Measurements from ENCODE around the gene DCTN3. TPM values are rescaled to one million over a fixed set of nuclear protein-coding genes. Genes with fewer than 3 reads are reported as not detected.

DCTN3 gene
- total RNA-seq, 1 donor from 2014 or later: 61.5 TPM

GRCh38 chr9:34575241-34575640 is 45.1 kb downstream of the DCTN3 start:
- no peak for DNase-seq (ENCODE audit: low spot score)

GRCh38 chr9:34574571-34574970 is 45.7 kb downstream of the DCTN3 start:
- DNase-seq (ENCODE audit: low spot score): no peak

- DNase-seq (ENCODE audit: low spot score): no peak
Observed at GRCh38 chr9:34573599-34574325, 46.5 kb downstream of the DCTN3 start.

GRCh38 chr9:34572628-34573027 is 47.7 kb downstream of the DCTN3 start:
- DNase-seq (ENCODE audit: low spot score): no peak

- no peak for DNase-seq (ENCODE audit: low spot score)
Observed at GRCh38 chr9:34572092-34572491, 48.2 kb downstream of the DCTN3 start.

GRCh38 chr9:34571481-34571810 is 48.8 kb downstream of the DCTN3 start:
- no peak for DNase-seq (ENCODE audit: low spot score)

GRCh38 chr9:34570809-34571480 is 49.4 kb downstream of the DCTN3 start:
- DNase-seq (ENCODE audit: low spot score): no peak

GRCh38 chr9:34570376-34570775 is 49.9 kb downstream of the DCTN3 start:
- no peak for DNase-seq (ENCODE audit: low spot score)

GRCh38 chr9:34568774-34569173 is 51.5 kb downstream of the DCTN3 start:
- no peak for DNase-seq (ENCODE audit: low spot score)

- no peak for DNase-seq (ENCODE audit: low spot score)
Observed at GRCh38 chr9:34568133-34568532, 52.2 kb downstream of the DCTN3 start.

GRCh38 chr9:34566972-34567371 is 53.3 kb downstream of the DCTN3 start:
- DNase-seq (ENCODE audit: low spot score): no peak

GRCh38 chr9:34566322-34566721 is 54.0 kb downstream of the DCTN3 start:
- no peak for DNase-seq (ENCODE audit: low spot score)

- DNase-seq (ENCODE audit: low spot score): no peak
Observed at GRCh38 chr9:34565856-34566255, 54.4 kb downstream of the DCTN3 start.

- no peak for DNase-seq (ENCODE audit: low spot score)
Observed at GRCh38 chr9:34564617-34565016, 55.7 kb downstream of the DCTN3 start.

Other genes with a start within 250 kb of the DCTN3 start
- gene MYORG, start 243.6 kb downstream of the DCTN3 start, total RNA-seq: 10.1 TPM
- gene FAM219A, start 161.9 kb downstream of the DCTN3 start, total RNA-seq: 53.9 TPM
- gene DNAI1, start 161.7 kb downstream of the DCTN3 start, total RNA-seq: not detected
- gene ENHO, start 97.5 kb downstream of the DCTN3 start, total RNA-seq: not detected
- gene CNTFR, start 30.8 kb downstream of the DCTN3 start, total RNA-seq: 116 TPM
- 14.8 TPM for gene RPP25L, start 8.4 kb downstream of the DCTN3 start, total RNA-seq
- gene ARID3C, start 8.6 kb upstream of the DCTN3 start, total RNA-seq: not detected
- gene SIGMAR1, start 17.3 kb upstream of the DCTN3 start, total RNA-seq: 48.3 TPM
- gene GALT, start 26.2 kb upstream of the DCTN3 start, total RNA-seq: 21.3 TPM
- 15.6 TPM for gene IL11RA, start 31.7 kb upstream of the DCTN3 start, total RNA-seq
- not detected for gene CCL27, start 42.2 kb upstream of the DCTN3 start, total RNA-seq
- not detected for gene CCL19, start 70.8 kb upstream of the DCTN3 start, total RNA-seq
- 18.0 TPM for gene CCL21, start 89.6 kb upstream of the DCTN3 start, total RNA-seq